Left hindlimb (tissue), 1 donor: ENCODE measurements around the gene FAM171A2.
"Not testable (repeated sequence)": the region's sequence is repeated elsewhere in the genome, so short reads cannot be mapped to it uniquely, and the experiment has no call there.

Experiments used
- DNase-seq: peaks from one replicate; pipeline ENCODE4 v3.0.0-alpha.2; 2018

The FAM171A2 gene

GRCh38 chr17:44383363-44383762, 19.7 kb upstream of the FAM171A2 start:
- DNase-seq = no peak

- DNase-seq = no peak
Measured at GRCh38 chr17:44382917-44383316, 19.3 kb upstream of the FAM171A2 start.

- no peak for DNase-seq
Measured at GRCh38 chr17:44381810-44382305, 18.2 kb upstream of the FAM171A2 start.

- DNase-seq = no peak
Measured at GRCh38 chr17:44380767-44381166, 17.1 kb upstream of the FAM171A2 start.

GRCh38 chr17:44379887-44380286, 16.2 kb upstream of the FAM171A2 start:
- DNase-seq = no peak

GRCh38 chr17:44378171-44378705, 14.6 kb upstream of the FAM171A2 start:
- DNase-seq = no peak

GRCh38 chr17:44376779-44377178, 13.1 kb upstream of the FAM171A2 start:
- no peak for DNase-seq

GRCh38 chr17:44376124-44376523, 12.5 kb upstream of the FAM171A2 start:
- DNase-seq = peak; percentile 67

GRCh38 chr17:44375196-44376017, 11.8 kb upstream of the FAM171A2 start:
- DNase-seq = no peak

GRCh38 chr17:44374306-44375195, 10.9 kb upstream of the FAM171A2 start:
- no peak for DNase-seq

GRCh38 chr17:44372036-44372435, 8.4 kb upstream of the FAM171A2 start:
- no peak for DNase-seq

GRCh38 chr17:44369414-44370023, 5.9 kb upstream of the FAM171A2 start:
- not testable (repeated sequence) for DNase-seq

GRCh38 chr17:44368391-44369243, 5.0 kb upstream of the FAM171A2 start:
- not testable (repeated sequence) for DNase-seq

GRCh38 chr17:44367231-44367979, 3.8 kb upstream of the FAM171A2 start:
- no peak for DNase-seq

GRCh38 chr17:44365051-44365450, 1.4 kb upstream of the FAM171A2 start:
- not testable (repeated sequence) for DNase-seq

GRCh38 chr17:44362949-44363612, 572 bp downstream of the FAM171A2 start:
- DNase-seq = no peak

- DNase-seq = no peak
Measured at GRCh38 chr17:44362459-44362948, 1.1 kb downstream of the FAM171A2 start.

- DNase-seq = no peak
Measured at GRCh38 chr17:44361292-44362260, 2.1 kb downstream of the FAM171A2 start.

- DNase-seq = peak; percentile 71
Measured at GRCh38 chr17:44360826-44361225, 2.8 kb downstream of the FAM171A2 start.
